Measurements from ENCODE around the gene RSF1. TPM values are rescaled to one million over a fixed set of nuclear protein-coding genes. Genes with fewer than 3 reads are reported as not detected.
"Not testable (repeated sequence)": the region's sequence is repeated elsewhere in the genome, so short reads cannot be mapped to it uniquely, and the experiment has no call there.

Gene RSF1
- total RNA-seq, 1 donor, result 15.1 TPM

DNA sequence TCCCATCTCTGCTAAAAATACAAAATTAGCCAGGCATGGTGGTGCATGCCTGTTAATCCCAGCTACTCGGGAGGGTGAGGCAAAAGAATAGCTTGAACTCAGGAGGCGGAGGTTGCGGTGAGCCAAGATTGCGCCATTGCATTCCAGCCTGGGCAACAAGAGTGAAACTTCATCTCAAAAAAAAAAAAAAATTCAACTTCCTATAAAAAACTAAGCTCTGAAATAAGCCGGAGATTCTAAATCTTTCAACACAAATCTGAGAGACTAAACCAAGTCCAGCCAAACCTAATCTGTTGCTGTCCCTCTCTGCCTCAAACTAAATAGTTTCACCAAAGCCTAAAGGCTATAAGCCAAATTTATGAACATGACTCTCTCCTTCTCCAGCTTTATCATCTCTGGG lies 186.6 kb downstream of the RSF1 start:
- not testable (repeated sequence) for DNase-seq (ENCODE audit: low read depth in 2 of 3, low spot score in 2 of 3)

DNA sequence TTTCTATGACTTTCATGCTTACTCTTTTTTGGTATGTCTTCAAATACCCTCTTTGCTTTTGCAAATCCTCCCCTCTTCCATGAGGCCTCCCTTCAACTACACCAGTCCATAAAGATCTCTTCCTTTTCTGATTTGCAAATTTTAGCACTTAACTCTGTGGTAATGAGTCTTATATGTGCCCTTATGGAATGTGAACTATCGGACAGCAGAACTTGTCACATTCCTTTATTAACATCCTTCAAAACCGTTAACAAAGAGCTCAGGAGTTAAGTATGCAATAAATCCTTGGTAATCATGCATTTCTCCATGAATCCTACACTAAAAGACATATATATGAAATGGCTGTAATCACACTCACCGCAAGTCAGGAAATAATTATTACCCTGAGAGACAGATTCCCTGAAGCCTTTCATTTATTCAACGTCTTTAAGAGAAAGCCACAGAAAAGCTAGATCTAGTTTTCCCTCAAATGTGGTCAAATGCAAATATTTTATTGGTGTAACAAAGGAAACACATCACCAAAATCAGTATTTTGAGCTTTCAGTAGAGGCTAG lies 190.3 kb downstream of the RSF1 start:
- no peak for DNase-seq (ENCODE audit: low read depth in 2 of 3, low spot score in 2 of 3)

DNA sequence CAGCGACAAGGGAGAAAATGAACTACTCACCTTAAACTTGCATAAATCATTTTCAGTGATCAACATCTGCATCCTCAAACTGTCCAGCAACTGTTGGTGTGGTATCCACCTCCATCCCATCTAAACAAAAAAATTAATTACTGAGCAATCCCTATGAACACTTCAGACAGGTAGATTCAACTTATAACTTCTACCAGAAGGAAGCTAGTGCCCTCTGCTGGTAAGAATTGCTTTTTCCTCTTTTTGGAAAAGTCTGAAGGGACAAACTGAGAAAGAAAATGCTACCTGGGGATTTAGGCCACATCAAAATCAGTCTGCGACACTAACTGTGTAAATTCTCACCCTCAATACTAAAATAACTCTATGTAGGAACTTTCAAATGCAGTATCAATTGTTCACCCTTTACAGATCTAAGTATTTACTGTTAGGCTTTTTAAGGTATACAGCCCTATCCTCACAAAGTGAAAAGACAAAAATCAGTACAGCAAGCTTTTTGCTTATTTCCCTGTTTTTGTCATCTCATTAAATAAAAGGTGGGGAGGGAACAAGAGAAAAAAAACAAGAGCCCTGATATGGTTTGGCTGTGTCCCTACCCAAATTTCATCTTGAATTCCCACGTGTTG lies 200.8 kb downstream of the RSF1 start:
- peak in 2 of 3 donors; percentile 40 to 62 for DNase-seq (ENCODE audit: low read depth in 2 of 3, low spot score in 2 of 3)

DNA sequence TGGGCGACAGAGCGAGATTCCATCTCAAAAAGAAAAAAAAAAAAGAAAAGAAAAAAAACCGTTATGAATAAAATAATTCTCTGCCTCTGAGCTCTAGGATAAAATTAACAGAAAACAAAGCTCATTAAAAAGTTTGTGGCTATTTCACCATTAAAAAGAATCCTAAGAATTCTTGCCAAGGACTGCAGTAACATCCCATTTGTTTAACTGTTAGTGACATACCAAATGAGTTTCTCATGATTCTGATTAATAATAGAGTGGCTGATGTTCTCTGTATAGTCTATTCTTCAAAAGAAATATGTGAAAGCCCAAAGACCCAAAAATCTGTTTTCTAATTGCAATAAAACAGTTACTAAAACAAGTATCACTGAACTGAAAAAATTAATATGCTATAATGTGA lies 202.6 kb downstream of the RSF1 start:
- no peak for DNase-seq (ENCODE audit: low read depth in 2 of 3, low spot score in 2 of 3)

DNA sequence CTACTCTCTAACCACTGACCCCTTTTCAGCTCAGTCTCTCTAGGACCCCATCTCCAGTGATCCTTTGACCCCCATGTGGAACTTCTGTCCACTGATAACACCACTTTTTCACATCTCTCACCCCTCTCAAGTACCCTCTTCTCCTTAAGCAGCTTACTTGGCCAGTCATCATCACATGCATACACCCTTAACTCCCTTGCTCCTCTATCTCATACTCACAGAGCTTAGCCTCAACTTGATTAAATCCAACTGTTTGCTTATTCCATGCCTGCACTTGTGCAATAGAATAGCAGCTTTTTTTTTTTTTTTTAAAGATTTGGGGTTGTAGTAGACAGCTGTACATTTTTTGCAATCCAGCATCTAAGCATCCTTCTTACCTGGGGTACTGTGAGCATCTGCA lies 208.6 kb downstream of the RSF1 start:
- DNase-seq (ENCODE audit: low read depth in 2 of 3, low spot score in 2 of 3), result no peak

Small RNA genes within 50 kb of the gene (small RNA-seq; reads per million reads assigned to genes)
- not detected for gene RF00019

Other genes with a start within 250 kb of the RSF1 start
- 0.27 TPM for gene AQP11, start 230.8 kb downstream of the RSF1 start, total RNA-seq
- gene CLNS1A, start 182.9 kb downstream of the RSF1 start, total RNA-seq, result 135 TPM
- 8.9 TPM for gene AAMDC, start 422 bp upstream of the RSF1 start, total RNA-seq
- 42.5 TPM for gene INTS4, start 173.9 kb upstream of the RSF1 start, total RNA-seq
- gene KCTD14, start 202.6 kb upstream of the RSF1 start, total RNA-seq, result 0.27 TPM
- under 0.01 TPM for gene THRSP, start 243.1 kb upstream of the RSF1 start, total RNA-seq